Measurements from ENCODE around the gene APOC3.

APOC3 gene

GRCh38 chr11:116829525-116830183 lies at the start of gene APOC3:
Gene APOC3 (plus strand): TSS chr11:116829907. CDS start chr11:116830583, 676 bp downstream.
- in situ Hi-C loops (cut with HindIII; ENCODE audit: low pct_unique_long_range_greater_than_20kb, low sequenced_read_pairs): no loop called here
- no peak for DNase-seq (ENCODE audit: low read depth in 1 of 2, low spot score in 1 of 2)
- no peak for TF ChIP-seq JUND (IDR thresholded peaks at IDR 0.05; ENCODE audit: low read depth)

GRCh38 chr11:116782728-116783127 lies 47.0 kb upstream of the APOC3 start:
- in situ Hi-C loops (cut with HindIII; ENCODE audit: low pct_unique_long_range_greater_than_20kb, low sequenced_read_pairs): no loop called here
- DNase-seq (ENCODE audit: low read depth in 1 of 2, low spot score in 1 of 2): no peak
- TF ChIP-seq JUND (IDR thresholded peaks at IDR 0.05; ENCODE audit: low read depth): no peak

GRCh38 chr11:116786326-116786725 lies 43.4 kb upstream of the APOC3 start:
- in situ Hi-C loops (cut with HindIII; ENCODE audit: low pct_unique_long_range_greater_than_20kb, low sequenced_read_pairs): no loop called here
- DNase-seq (ENCODE audit: low read depth in 1 of 2, low spot score in 1 of 2): no peak
- TF ChIP-seq JUND (IDR thresholded peaks at IDR 0.05; ENCODE audit: low read depth): no peak

GRCh38 chr11:116786966-116787365 lies 42.7 kb upstream of the APOC3 start:
- in situ Hi-C loops (cut with HindIII; ENCODE audit: low pct_unique_long_range_greater_than_20kb, low sequenced_read_pairs): no loop called here
- no peak for TF ChIP-seq JUND (IDR thresholded peaks at IDR 0.05; ENCODE audit: low read depth)
- DNase-seq (ENCODE audit: low read depth in 1 of 2, low spot score in 1 of 2): no peak

GRCh38 chr11:116787436-116787785 lies 42.3 kb upstream of the APOC3 start:
- no peak for DNase-seq (ENCODE audit: low read depth in 1 of 2, low spot score in 1 of 2)
- no peak for TF ChIP-seq JUND (IDR thresholded peaks at IDR 0.05; ENCODE audit: low read depth)
- in situ Hi-C loops (cut with HindIII; ENCODE audit: low pct_unique_long_range_greater_than_20kb, low sequenced_read_pairs): no loop called here

GRCh38 chr11:116787786-116788486 lies 41.8 kb upstream of the APOC3 start, which contains the start of gene ZPR1:
Gene ZPR1 (minus strand): TSS chr11:116788023. CDS start chr11:116787990, 33 bp downstream.
- in situ Hi-C loops (cut with HindIII; ENCODE audit: low pct_unique_long_range_greater_than_20kb, low sequenced_read_pairs): no loop called here
- no peak for TF ChIP-seq JUND (IDR thresholded peaks at IDR 0.05; ENCODE audit: low read depth)
- peak; percentile 82 to 97 for DNase-seq (ENCODE audit: low read depth in 1 of 2, low spot score in 1 of 2)

GRCh38 chr11:116788534-116788933 lies 41.2 kb upstream of the APOC3 start:
- TF ChIP-seq JUND (IDR thresholded peaks at IDR 0.05; ENCODE audit: low read depth): no peak
- in situ Hi-C loops (cut with HindIII; ENCODE audit: low pct_unique_long_range_greater_than_20kb, low sequenced_read_pairs): no loop called here
- no peak for DNase-seq (ENCODE audit: low read depth in 1 of 2, low spot score in 1 of 2)

- DNase-seq (ENCODE audit: low read depth in 1 of 2, low spot score in 1 of 2): no peak
- in situ Hi-C loops (cut with HindIII; ENCODE audit: low pct_unique_long_range_greater_than_20kb, low sequenced_read_pairs): no loop called here
- no peak for TF ChIP-seq JUND (IDR thresholded peaks at IDR 0.05; ENCODE audit: low read depth)
Measured at GRCh38 chr11:116788975-116789374, 40.7 kb upstream of the APOC3 start.

GRCh38 chr11:116790167-116791001 lies 39.3 kb upstream of the APOC3 start:
- no peak for TF ChIP-seq JUND (IDR thresholded peaks at IDR 0.05; ENCODE audit: low read depth)
- in situ Hi-C loops (cut with HindIII; ENCODE audit: low pct_unique_long_range_greater_than_20kb, low sequenced_read_pairs): no loop called here

GRCh38 chr11:116791002-116791812 lies 38.5 kb upstream of the APOC3 start:
- in situ Hi-C loops (cut with HindIII; ENCODE audit: low pct_unique_long_range_greater_than_20kb, low sequenced_read_pairs): no loop called here
- DNase-seq (ENCODE audit: low read depth in 1 of 2, low spot score in 1 of 2): peak; percentile 69 to 93
- no peak for TF ChIP-seq JUND (IDR thresholded peaks at IDR 0.05; ENCODE audit: low read depth)

More at GRCh38 chr11:116790167-116791001, 39.3 kb upstream of the APOC3 start:
- DNase-seq (ENCODE audit: low read depth in 1 of 2, low spot score in 1 of 2): no peak

- DNase-seq (ENCODE audit: low read depth in 1 of 2, low spot score in 1 of 2): no peak
- in situ Hi-C loops (cut with HindIII; ENCODE audit: low pct_unique_long_range_greater_than_20kb, low sequenced_read_pairs): no loop called here
- no peak for TF ChIP-seq JUND (IDR thresholded peaks at IDR 0.05; ENCODE audit: low read depth)
Measured at GRCh38 chr11:116791813-116792143, 37.9 kb upstream of the APOC3 start, which contains the start of gene APOA5. Gene APOA5 (minus strand): TSS chr11:116791879. CDS start chr11:116791860, 19 bp downstream.

Data from T47D (cell line).